ENCODE measurements around the gene AKR1B15.

AKR1B15 gene

GRCh38 chr7:134574322-134574721, 25.4 kb downstream of the AKR1B15 start:
- no peak for DNase-seq
- H3K27me3 ChIP-seq (replicated peaks) = no peaks in the 10 kb centered on the region
- in situ Hi-C loops (cut with HindIII; ENCODE audit: low pct_ligation_motif_present, low sequenced_read_pairs) = no loop called here

GRCh38 chr7:134584290-134584689, 35.4 kb downstream of the AKR1B15 start:
- no peak for TF ChIP-seq CTCF (IDR thresholded peaks at IDR 0.05; ENCODE audit: low read depth, low read length, missing control alignments)
- Histone ChIP-seq H3K36me3 (replicated peaks) (no peaks in the 10 kb centered on the region), H3K27me3 (replicated peaks) (peaks cover 14% of the 10 kb centered on the region), H3K27ac (no peak overlapping the region), H3K4me3 (ENCODE audit: low read depth, low read length) (no peak overlapping the region)
- in situ Hi-C loops (cut with HindIII; ENCODE audit: low pct_ligation_motif_present, low sequenced_read_pairs) = no loop called here
- DNase-seq = no peak

More at GRCh38 chr7:134574322-134574721, 25.4 kb downstream of the AKR1B15 start:
- no peak for TF ChIP-seq CTCF (IDR thresholded peaks at IDR 0.05; ENCODE audit: low read depth, low read length, missing control alignments)
- Histone ChIP-seq H3K27ac (no peak overlapping the region), H3K36me3 (replicated peaks) (no peaks in the 10 kb centered on the region), H3K4me3 (ENCODE audit: low read depth, low read length) (no peak overlapping the region)

GRCh38 chr7:134585897-134586296, 37.0 kb downstream of the AKR1B15 start:
- Histone ChIP-seq H3K36me3 (replicated peaks) (no peaks in the 10 kb centered on the region), H3K4me3 (ENCODE audit: low read depth, low read length) (no peak overlapping the region), H3K27me3 (replicated peaks) (peaks cover 11% of the 10 kb centered on the region), H3K27ac (no peak overlapping the region)
- DNase-seq = no peak
- TF ChIP-seq CTCF (IDR thresholded peaks at IDR 0.05; ENCODE audit: low read depth, low read length, missing control alignments) = no peak
- in situ Hi-C loops (cut with HindIII; ENCODE audit: low pct_ligation_motif_present, low sequenced_read_pairs) = no loop called here

GRCh38 chr7:134587750-134588149, 38.8 kb downstream of the AKR1B15 start:
- no peaks in the 10 kb centered on the region for H3K36me3 ChIP-seq (replicated peaks)
- no peak overlapping the region for H3K27ac ChIP-seq
- in situ Hi-C loops (cut with HindIII; ENCODE audit: low pct_ligation_motif_present, low sequenced_read_pairs) = no loop called here
- DNase-seq = no peak
- H3K4me3 ChIP-seq (ENCODE audit: low read depth, low read length) = no peak overlapping the region
- H3K27me3 ChIP-seq (replicated peaks) = peaks cover 8% of the 10 kb centered on the region
- no peak for TF ChIP-seq CTCF (IDR thresholded peaks at IDR 0.05; ENCODE audit: low read depth, low read length, missing control alignments)

GRCh38 chr7:134589491-134589941, 40.6 kb downstream of the AKR1B15 start:
- H3K27ac ChIP-seq = no peak overlapping the region
- DNase-seq = no peak
- no peaks in the 10 kb centered on the region for H3K36me3 ChIP-seq (replicated peaks)
- no peak for TF ChIP-seq CTCF (IDR thresholded peaks at IDR 0.05; ENCODE audit: low read depth, low read length, missing control alignments)
- H3K4me3 ChIP-seq (ENCODE audit: low read depth, low read length) = no peak overlapping the region
- in situ Hi-C loops (cut with HindIII; ENCODE audit: low pct_ligation_motif_present, low sequenced_read_pairs) = no loop called here
- peaks cover 5% of the 10 kb centered on the region for H3K27me3 ChIP-seq (replicated peaks)
